DMS79 (cell line): Measurements from ENCODE around the gene ARHGAP6.

Experiments used
- DNase-seq: peaks from one replicate; lab custom pipeline; 2025; lab: John Stamatoyannopoulos, UW

The ARHGAP6 gene

GRCh38 chrX:11309220-11309619, 356.5 kb downstream of the ARHGAP6 start:
- DNase-seq: no peak

DNA sequence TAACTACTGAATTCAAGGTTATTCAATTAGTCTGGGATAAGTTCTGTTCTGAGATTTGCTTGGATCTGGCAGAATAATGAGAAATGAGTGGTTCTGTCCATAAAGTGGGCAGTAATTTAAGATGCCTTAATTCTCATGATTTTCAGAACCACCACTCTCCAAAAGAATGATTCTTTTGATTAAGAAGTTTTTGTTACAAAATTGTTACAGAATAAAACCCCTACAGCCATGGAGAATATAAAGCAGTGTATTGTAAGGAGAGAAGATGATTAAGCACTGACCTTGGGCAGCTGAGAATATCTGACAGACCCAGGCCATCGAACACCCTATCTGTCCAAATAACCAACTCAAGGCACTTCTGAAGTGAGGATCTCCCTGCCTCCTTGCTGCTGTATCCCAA, 360.1 kb downstream of the ARHGAP6 start:
- DNase-seq: no peak

DNA sequence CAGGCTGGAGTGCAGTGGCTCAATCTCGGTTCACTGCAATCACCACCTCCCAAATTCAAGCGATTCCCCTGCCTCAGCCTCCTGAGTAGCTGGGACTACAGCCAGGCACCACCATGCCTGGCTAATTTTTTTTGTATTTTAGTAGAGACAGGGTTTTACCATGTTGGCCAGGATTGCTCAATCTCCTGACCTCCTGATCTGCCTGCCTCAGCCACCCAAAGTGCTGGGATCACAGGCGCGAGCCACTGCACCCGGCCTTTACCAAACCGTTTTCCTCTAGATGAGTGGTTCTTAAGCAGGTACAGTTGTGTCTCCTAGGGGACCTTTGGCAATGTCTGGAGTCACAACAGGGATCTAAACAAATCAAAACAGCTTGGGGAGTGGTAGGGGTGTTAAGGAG, 360.9 kb downstream of the ARHGAP6 start:
- no peak for DNase-seq

- no peak for DNase-seq
These were observed 367.1 kb downstream of the ARHGAP6 start for GRCh38 chrX:11298600-11298999.

GRCh38 chrX:11296051-11296450, 369.7 kb downstream of the ARHGAP6 start:
- DNase-seq: no peak

GRCh38 chrX:11293113-11293512, 372.6 kb downstream of the ARHGAP6 start, which contains the start of gene AMELX:
TSS of gene AMELX (plus strand) at chrX:11293413. CDS start at chrX:11294789, 1,376 bp downstream.
- no peak for DNase-seq

DNA sequence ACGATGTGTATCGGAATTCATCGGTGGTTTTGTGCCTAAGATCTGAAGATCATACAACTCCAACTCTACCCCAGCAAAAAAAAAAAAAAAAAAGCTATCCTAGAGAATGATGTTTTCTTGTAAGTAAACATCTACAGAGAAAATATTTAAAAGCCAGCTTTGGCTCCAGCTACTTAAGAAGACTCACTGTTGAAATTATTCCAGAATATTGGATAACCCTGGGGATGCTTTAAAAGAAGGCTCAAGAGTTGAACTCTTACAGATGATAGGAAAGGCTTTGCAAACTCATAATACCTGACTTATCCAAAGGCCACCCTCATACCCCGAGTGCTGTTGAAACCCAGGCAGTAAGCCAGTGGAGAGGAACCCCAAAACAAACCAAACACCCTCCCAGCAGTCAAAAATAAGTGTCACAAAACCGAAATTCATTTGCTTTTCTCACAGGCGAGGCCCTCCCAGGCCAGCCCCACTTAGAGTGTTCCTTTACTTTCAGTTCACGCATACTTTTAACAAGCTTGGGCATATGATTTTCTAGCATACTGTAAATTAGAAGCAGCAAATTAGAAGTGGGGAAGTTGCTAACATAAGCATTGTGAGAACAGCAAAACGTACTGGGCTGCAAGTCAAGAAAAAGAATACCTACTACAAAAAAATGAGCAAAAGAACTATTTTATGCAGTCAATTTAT, 375.2 kb downstream of the ARHGAP6 start:
- no peak for DNase-seq

- DNase-seq: no peak
These were observed 378.2 kb downstream of the ARHGAP6 start for GRCh38 chrX:11287505-11287904.

DNA sequence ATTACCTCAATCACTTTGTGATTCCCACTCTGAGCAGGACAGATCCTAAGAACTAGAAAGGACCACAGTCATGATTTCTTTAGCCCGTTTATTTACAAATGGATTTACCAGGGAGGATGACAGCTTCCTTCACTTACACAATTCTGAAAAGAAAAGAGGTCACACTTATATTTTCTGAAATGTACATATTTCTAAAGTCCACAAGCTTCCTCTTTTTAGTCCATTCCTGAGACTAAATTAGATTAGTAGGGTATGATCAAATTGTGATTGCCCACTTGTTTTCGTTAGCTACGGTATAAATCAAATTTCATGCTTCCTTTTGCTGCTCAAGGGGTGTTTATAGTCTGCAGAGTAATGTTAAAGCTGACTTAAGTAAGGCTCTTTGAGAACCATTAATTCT, 380.1 kb downstream of the ARHGAP6 start:
- no peak for DNase-seq

DNA sequence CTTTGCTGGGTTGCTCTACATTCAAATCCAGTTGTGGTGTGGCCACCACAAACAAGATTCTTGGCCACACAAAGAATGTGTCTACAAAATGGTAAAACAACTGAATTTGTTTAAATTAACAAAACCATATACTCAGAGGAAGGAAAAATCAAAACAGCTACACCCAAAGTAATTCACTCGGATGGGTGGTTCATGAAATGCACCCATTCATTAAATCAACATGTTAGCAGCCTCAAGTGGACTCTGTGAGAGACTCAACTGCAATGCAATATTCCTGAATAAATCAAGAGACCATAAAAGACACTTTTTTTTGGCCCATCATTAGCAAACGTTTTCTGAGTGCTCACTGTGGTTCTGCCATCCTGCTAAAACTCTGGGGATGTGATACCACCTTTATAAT, 383.7 kb downstream of the ARHGAP6 start:
- DNase-seq: no peak

DNA sequence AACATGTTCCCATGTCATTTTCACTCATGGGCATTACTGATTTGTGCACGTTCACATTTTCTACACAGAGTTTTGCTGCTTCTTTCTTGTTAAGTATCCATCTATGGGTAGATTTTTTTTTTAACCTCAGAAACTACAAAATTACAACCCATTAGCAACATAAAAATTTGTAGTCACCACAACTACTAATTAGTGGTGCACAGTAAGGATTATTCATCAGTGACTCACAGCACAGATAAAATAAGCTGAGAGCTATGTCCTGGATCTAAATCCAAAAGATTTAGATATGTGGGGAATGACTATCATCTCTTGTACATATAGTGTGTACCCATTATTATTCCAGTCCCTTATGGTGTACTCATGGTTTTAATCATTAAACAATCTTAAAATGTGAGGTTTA, 392.2 kb downstream of the ARHGAP6 start:
- no peak for DNase-seq

DNA sequence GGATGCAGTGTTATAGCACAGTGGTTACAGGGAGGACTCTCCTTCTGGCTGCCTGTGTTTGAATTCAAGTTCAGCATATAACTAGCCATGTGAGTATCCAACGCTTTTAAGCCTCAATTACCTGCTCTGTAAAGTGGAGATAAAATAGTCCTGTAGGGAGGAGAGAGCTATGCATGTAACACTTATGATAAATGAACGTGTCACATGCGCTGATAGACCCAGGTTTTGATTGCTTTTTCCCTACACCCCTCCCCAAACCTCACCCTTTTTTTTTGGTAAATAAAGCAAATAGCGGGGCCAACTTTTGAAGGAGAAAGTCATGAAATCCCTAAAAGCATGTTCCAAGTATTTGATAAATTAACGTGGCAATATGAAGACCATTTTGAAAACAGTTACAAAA, 392.9 kb downstream of the ARHGAP6 start:
- DNase-seq: no peak

GRCh38 chrX:11272290-11272689, 393.4 kb downstream of the ARHGAP6 start:
- DNase-seq: no peak

DNA sequence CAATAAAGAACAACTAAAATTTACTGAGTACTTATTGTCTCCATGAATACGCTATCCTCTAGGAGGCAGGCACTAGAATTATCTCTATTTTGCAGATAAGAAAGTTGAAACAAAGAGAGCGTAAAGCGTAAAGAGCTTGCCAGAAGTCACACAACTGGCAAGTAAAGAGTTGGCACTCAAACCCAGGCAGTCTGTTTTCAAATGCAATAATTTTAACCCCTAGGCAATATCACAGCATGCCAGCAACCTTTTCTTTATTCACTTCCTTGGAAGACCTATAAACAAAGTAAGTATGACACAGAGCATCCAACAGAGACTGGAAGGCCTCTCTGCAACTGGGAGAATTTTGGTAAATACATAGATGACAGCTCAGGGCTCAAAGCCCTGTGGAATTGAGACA, 395.7 kb downstream of the ARHGAP6 start:
- no peak for DNase-seq

GRCh38 chrX:11269006-11269405, 396.7 kb downstream of the ARHGAP6 start:
- no peak for DNase-seq

GRCh38 chrX:11267425-11267824, 398.3 kb downstream of the ARHGAP6 start:
- DNase-seq: no peak

GRCh38 chrX:11266573-11267003, 399.1 kb downstream of the ARHGAP6 start:
- DNase-seq: no peak

DNA sequence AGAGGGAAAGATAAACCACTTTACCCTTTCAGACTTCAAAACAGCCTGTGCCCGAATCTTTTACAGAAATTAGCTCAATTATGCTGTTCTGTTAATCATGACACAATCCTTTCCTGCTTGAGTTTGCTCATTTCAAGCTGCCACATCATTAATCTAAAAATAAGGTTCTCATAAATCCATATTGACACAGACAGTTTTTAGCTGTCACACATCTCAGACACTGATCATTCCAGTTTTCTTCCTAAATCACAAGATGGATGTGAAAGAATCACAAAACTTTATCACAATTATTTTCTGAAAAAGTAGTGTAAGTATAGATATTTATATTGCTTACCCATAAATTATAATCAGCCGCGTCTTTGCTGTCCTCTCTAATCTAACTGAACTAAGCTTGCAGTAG, 400.4 kb downstream of the ARHGAP6 start:
- DNase-seq: no peak

DNA sequence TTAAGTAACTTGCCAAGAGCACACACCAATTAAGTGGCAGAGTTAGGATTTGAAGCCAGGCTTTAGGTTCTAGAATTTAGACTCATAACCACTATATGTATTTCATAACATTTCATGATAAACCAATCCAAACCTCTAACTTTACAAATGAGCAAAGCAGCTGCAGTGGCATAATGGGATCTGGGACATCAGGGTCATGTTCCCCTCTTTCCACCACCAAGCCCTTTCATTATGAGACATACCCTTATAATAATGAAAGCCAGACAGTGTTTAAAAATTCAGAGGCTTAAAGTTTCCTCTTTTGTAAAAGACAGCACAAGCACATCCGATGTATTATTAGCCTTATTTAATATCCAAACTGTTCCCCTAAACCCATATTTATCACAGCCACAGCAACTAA, 400.8 kb downstream of the ARHGAP6 start:
- no peak for DNase-seq

DNA sequence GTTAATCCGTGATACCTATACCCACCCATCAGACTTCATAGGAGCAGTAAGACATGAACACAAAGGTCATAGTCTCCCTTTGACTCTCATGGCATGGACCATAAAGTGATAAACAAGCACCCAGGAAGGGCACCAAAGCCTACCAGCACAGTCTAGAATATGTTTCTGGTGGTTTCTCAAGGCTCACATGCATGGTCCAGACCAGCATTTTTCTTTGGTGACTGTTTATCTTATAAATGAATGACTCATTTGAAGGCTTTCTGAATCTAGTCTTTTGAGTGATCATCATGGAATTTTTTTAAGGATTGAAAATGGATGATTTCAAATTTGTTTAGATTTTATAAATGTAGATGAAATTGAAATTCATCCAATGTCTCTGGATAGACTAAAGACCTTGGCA, 404.5 kb downstream of the ARHGAP6 start:
- DNase-seq: no peak

- no peak for DNase-seq
These were observed 406.3 kb downstream of the ARHGAP6 start for GRCh38 chrX:11259437-11259836.

DNA sequence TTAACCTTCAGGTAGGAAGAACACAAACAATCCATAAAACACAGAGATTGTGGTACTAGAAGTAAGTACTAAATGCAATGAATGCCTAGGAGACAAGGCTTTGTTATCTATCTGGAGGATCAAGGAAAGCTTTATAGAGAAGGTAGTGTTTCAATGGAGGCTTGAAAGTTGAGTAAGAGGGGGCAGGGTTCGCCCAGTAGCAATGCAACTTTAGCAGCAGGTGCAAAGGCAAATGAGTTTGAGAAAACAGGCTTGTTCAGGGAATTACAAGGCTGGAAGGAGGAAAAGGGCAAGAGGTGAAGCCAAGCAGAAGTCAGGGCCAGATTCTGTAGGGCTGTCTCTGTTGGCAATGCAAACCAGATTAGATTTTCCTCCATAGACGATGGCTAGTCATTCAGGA, 408.0 kb downstream of the ARHGAP6 start:
- no peak for DNase-seq

GRCh38 chrX:11257290-11257689, 408.4 kb downstream of the ARHGAP6 start:
- no peak for DNase-seq

DNA sequence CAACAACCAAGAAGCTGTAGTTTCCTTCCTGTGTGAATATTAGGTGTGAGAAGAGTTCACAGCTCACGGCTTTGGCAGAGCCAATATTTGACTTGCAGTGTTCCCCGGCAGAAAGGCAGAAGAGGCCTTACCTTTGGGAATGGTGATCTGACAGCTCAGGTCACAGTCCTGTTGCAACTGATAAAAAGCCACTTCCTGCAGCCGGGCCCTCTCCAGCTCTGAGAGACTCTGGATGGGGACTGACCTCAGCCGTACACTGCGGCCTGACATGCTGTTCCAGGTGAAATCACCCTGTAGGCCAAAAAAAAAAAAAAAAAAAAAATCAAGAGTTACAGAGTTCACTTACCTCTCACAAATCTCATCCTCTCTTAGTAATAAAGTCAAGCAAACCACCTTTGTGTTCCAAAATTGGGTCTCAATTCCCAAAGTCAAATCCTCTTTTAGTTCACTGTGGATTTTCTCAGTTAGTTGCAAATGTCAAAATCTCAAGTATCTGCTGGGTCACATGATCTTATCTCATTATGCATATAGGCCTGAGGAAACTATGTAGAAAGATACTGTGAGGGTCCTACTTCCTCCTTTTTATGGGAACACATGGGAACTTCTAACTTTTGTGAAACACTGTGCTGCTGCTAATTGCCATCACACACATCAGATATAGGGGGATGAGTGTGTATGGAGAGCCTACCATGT, 411.2 kb downstream of the ARHGAP6 start:
- DNase-seq: no peak
